A549 (cell line): Measurements from ENCODE around the gene GULP1. TPM values are rescaled to one million over a fixed set of nuclear protein-coding genes. Genes with fewer than 3 reads are reported as not detected.

Experiments used
- ATAC-seq, 2 experiments: fragments of 200-7000 bp in 1 of 2; fragments of >200 bp in 1 of 2; cut with Nextera tagmentation in 1 of 2; cut with Tn5 transposase in 1 of 2; 3 replicates each; pipeline versions ENCODE4 v1.8.0 to v1.9.1; 2018 to 2020; ENCODE audit warnings: mild to moderate bottlenecking in 1 of 2, moderate library complexity in 1 of 2
- CTCF ChIA-PET: fragments of 300-600 bp; sonication (Branson Sonifier 250); formaldehyde crosslinking; extraction: SDS; loops from one replicate; lab custom pipeline; 2021; ENCODE audit warnings: antibody characterized with exemption, inconsistent platforms; lab: Yijun Ruan, JAX
- POLR2A ChIA-PET: fragments of 350-600 bp; formaldehyde crosslinking; extraction: SDS; loops from one replicate; lab custom pipeline; 2021; ENCODE audit warnings: antibody characterized with exemption, inconsistent platforms; lab: Yijun Ruan, JAX
- DNase-seq, 2 experiments: peaks; one replicate each; pipeline versions ENCODE4 v3.0.0 to v3.0.0-alpha.2; 2011 to 2016; ENCODE audit warnings: low read depth in 1 of 2, low spot score in 1 of 2
- FAIRE-seq: peaks from 2 replicates; lab custom pipeline; 2011; peaks lifted over from hg19 to GRCh38; lab: Jason Lieb, UNC
- H3K27ac ChIP-seq, 2 experiments: fragments of >200 bp; sonication (Bioruptor Twin); formaldehyde crosslinking; 3 replicates each; pipeline ENCODE4 v1.5.1; 2016 to 2017
- H3K4me1 ChIP-seq: fragments of >200 bp; sonication (Bioruptor Twin); formaldehyde crosslinking; 3 replicates; pipeline ENCODE4 v1.6.1; 2016
- H3K4me2 ChIP-seq: fragments of >200 bp; sonication (Bioruptor Twin); formaldehyde crosslinking; 3 replicates; pipeline ENCODE4 v1.6.1; 2016
- H3K4me3 ChIP-seq: fragments of >200 bp; sonication (Bioruptor Twin); formaldehyde crosslinking; 3 replicates; pipeline ENCODE4 v1.5.1; 2016
- H3K9me3 ChIP-seq: fragments of >200 bp; sonication (Bioruptor Twin); formaldehyde crosslinking; 3 replicates; pipeline ENCODE4 v1.6.1; 2016
- BCL3 ChIP-seq: fragments of >200 bp; sonication (Bioruptor Twin); formaldehyde crosslinking; IDR thresholded peaks from 3 replicates; pipeline ENCODE4 v1.6.1; 2016
- BHLHE40 ChIP-seq: IDR thresholded peaks from 2 replicates; pipeline ENCODE4 v1.6.1; 2012; ENCODE audit warnings: low read depth, low read length, inconsistent platforms
- CBX2 ChIP-seq: fragments of 200-600 bp; sonication (generic); IDR thresholded peaks from 2 replicates; pipeline ENCODE4 v1.6.1; 2016; ENCODE audit warnings: low read depth, mild to moderate bottlenecking, borderline replicate concordance
- CBX8 ChIP-seq: fragments of 200-600 bp; sonication (generic); IDR thresholded peaks from 2 replicates; pipeline ENCODE4 v1.6.1; 2016
- CHD2 ChIP-seq: fragments of 150-350 bp; IDR thresholded peaks from 2 replicates; pipeline ENCODE4 v1.6.1; 2014; ENCODE audit warnings: low read length; ENCODE audit not compliant: partially characterized antibody
- CTCF ChIP-seq: fragments of >200 bp; sonication (Bioruptor Twin); formaldehyde crosslinking; IDR thresholded peaks from 3 replicates; pipeline ENCODE4 v1.5.1; 2016
- EHMT2 ChIP-seq: fragments of 200-600 bp; sonication (generic); IDR thresholded peaks from 2 replicates; pipeline ENCODE4 v1.6.1; 2016; ENCODE audit warnings: antibody characterized with exemption, low read depth, mild to moderate bottlenecking, moderate library complexity
- ELK1 ChIP-seq: fragments of 150-350 bp; IDR thresholded peaks from 2 replicates; pipeline ENCODE4 v1.6.1; 2014; ENCODE audit warnings: low read depth, mild to moderate bottlenecking, low read length
- ESRRA ChIP-seq: fragments of 150-350 bp; IDR thresholded peaks from 2 replicates; pipeline ENCODE4 v1.6.1; 2014; ENCODE audit warnings: mild to moderate bottlenecking, low read length, borderline replicate concordance
- FOSB ChIP-seq: fragments of 250-450 bp; sonication (Bioruptor Pico); IDR thresholded peaks from 2 replicates; pipeline ENCODE4 v1.5.0; 2020; ENCODE audit warnings: mild to moderate bottlenecking, moderate library complexity
- FOSL2 ChIP-seq, 2 experiments: fragments of 450-650 bp in 1 of 2; fragments of >200 bp in 1 of 2; sonication (Bioruptor Twin) in 1 of 2; formaldehyde crosslinking; IDR thresholded peaks; 2 replicates each; pipeline versions ENCODE4 v1.5.0 to v1.6.1; 2016 to 2020; ENCODE audit warnings: mild to moderate bottlenecking in 1 of 2, moderate library complexity in 1 of 2
- FOXS1 ChIP-seq: fragments of 250-450 bp; sonication (Bioruptor Pico); IDR thresholded peaks from 2 replicates; pipeline ENCODE4 v1.5.0; 2020; ENCODE audit warnings: mild to moderate bottlenecking, moderate library complexity
- HDAC2 ChIP-seq: fragments of 200-600 bp; sonication (generic); IDR thresholded peaks from 2 replicates; pipeline ENCODE4 v1.6.1; 2016
- HES2 ChIP-seq: fragments of >200 bp; sonication (Bioruptor Twin); formaldehyde crosslinking; IDR thresholded peaks from 2 replicates; pipeline ENCODE4 v1.6.1; 2016
- HEYL ChIP-seq: fragments of 250-450 bp; sonication (Bioruptor Pico); IDR thresholded peaks from 2 replicates; pipeline ENCODE4 v1.8.0; 2021; ENCODE audit warnings: mild to moderate bottlenecking, moderate library complexity
- HMGXB4 ChIP-seq: fragments of 250-450 bp; sonication (Bioruptor Pico); IDR thresholded peaks from 2 replicates; pipeline ENCODE4 v1.5.0; 2021; ENCODE audit warnings: mild to moderate bottlenecking, moderate library complexity, borderline replicate concordance
- HOXA7 ChIP-seq: fragments of 250-450 bp; sonication (Bioruptor Pico); IDR thresholded peaks from 2 replicates; pipeline ENCODE4 v1.5.0; 2020; ENCODE audit warnings: mild to moderate bottlenecking, moderate library complexity
- JUN ChIP-seq, 2 experiments: fragments of >200 bp; sonication (Bioruptor Twin); formaldehyde crosslinking; IDR thresholded peaks; 2 replicates in 1 of 2; 3 replicates in 1 of 2; pipeline ENCODE4 v1.6.1; 2016 to 2017
- KDM1A ChIP-seq: fragments of 200-600 bp; sonication (generic); IDR thresholded peaks from 2 replicates; pipeline ENCODE4 v1.6.1; 2016; ENCODE audit warnings: low read depth, mild to moderate bottlenecking
- MAX ChIP-seq: IDR thresholded peaks from 2 replicates; pipeline ENCODE4 v1.6.1; 2012
- MAZ ChIP-seq: fragments of 150-350 bp; IDR thresholded peaks from 2 replicates; pipeline ENCODE4 v1.6.1; 2014; ENCODE audit warnings: antibody characterized with exemption, low read depth, low read length, borderline replicate concordance
- NFE2L2 ChIP-seq: fragments of 150-350 bp; conservative IDR thresholded peaks from 2 replicates; pipeline ENCODE4 v1.6.1; 2014; ENCODE audit warnings: low read length
- NR3C1 ChIP-seq: fragments of >200 bp; sonication (Bioruptor Twin); formaldehyde crosslinking; IDR thresholded peaks from 3 replicates; pipeline ENCODE4 v1.6.1; 2017
- PBX3 ChIP-seq: IDR thresholded peaks from 2 replicates; pipeline ENCODE4 v1.6.1; 2012
- POLR2AphosphoS2 ChIP-seq: conservative IDR thresholded peaks from 2 replicates; pipeline ENCODE4 v1.6.1; 2012; ENCODE audit warnings: low read length, improper control_type of control experiment, inconsistent platforms
- RAD21 ChIP-seq, 2 experiments: fragments of >200 bp in 1 of 2; sonication (Bioruptor Twin) in 1 of 2; formaldehyde crosslinking in 1 of 2; IDR thresholded peaks in 1 of 2; conservative IDR thresholded peaks in 1 of 2; 2 replicates in 1 of 2; 3 replicates in 1 of 2; pipeline ENCODE4 v1.6.1; 2012 to 2018; ENCODE audit warnings: inconsistent platforms in 1 of 2
- RARB ChIP-seq: fragments of 250-450 bp; sonication (Bioruptor Pico); IDR thresholded peaks from 2 replicates; pipeline ENCODE4 v1.8.0; 2021; ENCODE audit warnings: mild to moderate bottlenecking, moderate library complexity
- SREBF2 ChIP-seq: fragments of 450-650 bp; IDR thresholded peaks from 2 replicates; pipeline ENCODE4 v1.6.1; 2014; ENCODE audit warnings: mild to moderate bottlenecking, moderate library complexity
- TFCP2L1 ChIP-seq: fragments of 250-450 bp; sonication (Bioruptor Pico); IDR thresholded peaks from 2 replicates; pipeline ENCODE4 v1.5.0; 2021; ENCODE audit warnings: mild to moderate bottlenecking
- TP53 ChIP-seq: fragments of 250-450 bp; sonication (Bioruptor Pico); IDR thresholded peaks from 2 replicates; pipeline ENCODE4 v1.5.0; 2021; ENCODE audit warnings: mild to moderate bottlenecking, moderate library complexity
- ZFP36 ChIP-seq: fragments of 450-650 bp; IDR thresholded peaks from 2 replicates; pipeline ENCODE4 v1.6.1; 2014; ENCODE audit warnings: borderline replicate concordance; ENCODE audit not compliant: partially characterized antibody
- ZSCAN20 ChIP-seq: fragments of 250-450 bp; sonication (Bioruptor Pico); IDR thresholded peaks from 2 replicates; pipeline ENCODE4 v1.8.0; 2022; ENCODE audit warnings: mild to moderate bottlenecking, moderate library complexity
- WGBS: methylation state at CpG from one replicate; pipeline ENCODE4 v1.1.6; 2017; ENCODE audit errors: missing lambda C conversion rate; 5-methylcytosine and 5-hydroxymethylcytosine counted together
- polyA plus RNA-seq, 4 experiments: library from polyadenylated mRNA; depleted of rRNA in 3 of 4; stranded (reverse); fragments of >200 nt; fragmentation: RNase III in 1 of 4; extraction: RNeasy Plus Mini Kit Qiagen cat#74134 plus additional on column Dnase treatment in 1 of 4; gene quantifications; 2 replicates in 3 of 4; 3 replicates in 1 of 4; pipeline ENCODE4 v1.2.3, GENCODE V29; 2011 to 2017

GULP1 gene
- polyA plus RNA-seq, 2 of the 4 experiments (the other 2 are of a cell fraction), result 30.7 to 89.2 TPM

- TF ChIP-seq CBX8 (no peak), MAX (no peak), CHD2 (no peak), JUN (IDR thresholded peaks at IDR 0.05) (no peak)
These were observed 12.6 kb upstream of the GULP1 start (continued) for GRCh38 chr2:188279093-188279445.

GRCh38 chr2:188280811-188281222 lies 10.9 kb upstream of the GULP1 start:
- DNase-seq, result peak in 1 of 2 experiments; percentile 82
- peak overlapping the region in 1 of 2 experiments; percentile 59; a peak in 3 of 6 replicates for H3K27ac ChIP-seq
- no peak for FAIRE-seq
- H3K4me3 ChIP-seq, result no peak overlapping the region
- 6% methylated on average over 2 of the region's 2 CpGs for WGBS
- ATAC-seq, result peak; percentile 30 to 91; a peak in 4 of 6 replicates
- ChIA-PET POLR2A (interaction anchor here (1.9 kb wide), 1 partner anchor 11 kb away, joined by 20 read pairs; the partner anchor contains the start of gene GULP1), CTCF (interaction anchor here (1.9 kb wide), 1 partner anchor 11 kb away, joined by 11 read pairs; the partner anchor contains the start of gene GULP1)
- peak overlapping the region; percentile 23 for H3K4me2 ChIP-seq
- H3K4me1 ChIP-seq, result peaks cover 17% of the 10 kb centered on the region; the same call in 2 of the 3 replicates
- peaks cover 6% of the 10 kb centered on the region; the same call in 1 of the 3 replicates for H3K9me3 ChIP-seq
- TF ChIP-seq SREBF2, result no peak
- TF ChIP-seq NR3C1, result no peak
- no peak for TF ChIP-seq FOSB (CRISPR knock-in tag)
- no peak for TF ChIP-seq TP53
- no peak for TF ChIP-seq ELK1
- TF ChIP-seq NFE2L2, result no peak
- TF ChIP-seq POLR2AphosphoS2, result no peak
- TF ChIP-seq FOSL2 (IDR thresholded peaks at IDR 0.05), result no peak
- TF ChIP-seq FOSL2 (CRISPR knock-in tag; IDR thresholded peaks at IDR 0.05), result peak; percentile 67
- TF ChIP-seq ESRRA, result peak; percentile 59; the same call in 1 of the 2 replicates
- no peak for TF ChIP-seq HEYL (CRISPR knock-in tag)
- no peak for TF ChIP-seq MAZ
- TF ChIP-seq HMGXB4, result no peak
- no peak for TF ChIP-seq MAX
- no peak for TF ChIP-seq TFCP2L1 (CRISPR knock-in tag)
- peak; percentile 2 for TF ChIP-seq ZFP36
- no peak for TF ChIP-seq EHMT2
- no peak for TF ChIP-seq CHD2
- no peak for TF ChIP-seq ZSCAN20 (CRISPR knock-in tag)
- TF ChIP-seq KDM1A, result no peak
- peak; percentile 89; the same call in 2 of the 3 replicates for TF ChIP-seq BCL3
- peak in 1 of 2 experiments; percentile 74; a peak in 1 of 5 replicates for TF ChIP-seq JUN (IDR thresholded peaks at IDR 0.05)
- no peak for TF ChIP-seq CTCF
- no peak for TF ChIP-seq RARB
- no peak; a peak in 1 of 5 replicates for TF ChIP-seq RAD21 (conservative IDR thresholded peaks at IDR 0.05 in 1 of 2, IDR thresholded peaks at IDR 0.05 in 1 of 2)
- peak; percentile 52; the same call in 1 of the 2 replicates for TF ChIP-seq HES2
- TF ChIP-seq BHLHE40, result no peak
- TF ChIP-seq CBX2, result no peak
- no peak for TF ChIP-seq FOXS1 (CRISPR knock-in tag)
- TF ChIP-seq HOXA7 (CRISPR knock-in tag), result no peak
- TF ChIP-seq PBX3, result no peak
- no peak for TF ChIP-seq HDAC2
